HepG2 (cell line): ENCODE measurements around the gene CCNJL. TPM values are rescaled to one million over a fixed set of nuclear protein-coding genes. Genes with fewer than 3 reads are reported as not detected.

Experiments
- DNMT1 ChIP-seq: sonication (generic); formaldehyde crosslinking; IDR thresholded peaks from 2 replicates; pipeline ENCODE4 v1.5.1; 2020; ENCODE audit warnings: mild to moderate bottlenecking, missing genetic modification reagents
- MBD4 ChIP-seq: IDR thresholded peaks from 2 replicates; pipeline ENCODE4 v1.6.1; 2012; ENCODE audit warnings: low read length, inconsistent platforms, borderline replicate concordance
- PAX8 ChIP-seq: sonication (generic); formaldehyde crosslinking; IDR thresholded peaks from 2 replicates; pipeline ENCODE4 v1.8.0; 2022; ENCODE audit warnings: mild to moderate bottlenecking, missing genetic modification reagents, borderline replicate concordance
- RXRA ChIP-seq: sonication (generic); formaldehyde crosslinking; IDR thresholded peaks from 2 replicates; pipeline ENCODE4 v1.5.1; 2020; ENCODE audit warnings: missing genetic modification reagents
- TP53 ChIP-seq: sonication (generic); formaldehyde crosslinking; conservative IDR thresholded peaks from 2 replicates; pipeline ENCODE4 v1.4.0; 2020; ENCODE audit warnings: missing genetic modification reagents
- ZBTB4 ChIP-seq: sonication (generic); formaldehyde crosslinking; IDR thresholded peaks from 2 replicates; pipeline ENCODE4 v1.4.0; 2020; ENCODE audit warnings: missing genetic modification reagents, mild to moderate bottlenecking, borderline replicate concordance
- ZNF30 ChIP-seq: sonication (generic); formaldehyde crosslinking; IDR thresholded peaks from 2 replicates; pipeline ENCODE4 v1.5.0; 2020; ENCODE audit warnings: mild to moderate bottlenecking, missing genetic modification reagents
- ZNF432 ChIP-seq: sonication (generic); formaldehyde crosslinking; IDR thresholded peaks from 2 replicates; pipeline ENCODE4 v1.5.0; 2020; ENCODE audit warnings: missing genetic modification reagents, mild to moderate bottlenecking, borderline replicate concordance
- polyA plus RNA-seq, 8 experiments: library from polyadenylated mRNA; depleted of rRNA in 3 of 8; stranded (reverse) in 7 of 8; unstranded in 1 of 8; fragments of >200 nt; fragmentation: Illumina TruSeq in 4 of 8; extraction: Trizol in 4 of 8; gene quantifications; 2 replicates each; pipeline versions ENCODE4 v1.2.1 to v1.2.3, GENCODE V29; 2011 to 2016; ENCODE audit warnings: low read depth in 4 of 8, missing spikeins in 1 of 8, mixed read lengths in 1 of 8; ENCODE audit not compliant: insufficient read depth in 1 of 8
- total RNA-seq, 5 experiments: library from RNA; depleted of rRNA; stranded (reverse); fragments of >200 nt; fragmentation: Illumina TruSeq; extraction: Trizol; gene quantifications; 2 replicates each; pipeline ENCODE4 v1.2.3, GENCODE V29; 2016; ENCODE audit warnings: low read depth in 1 of 5
- TF ChIP-seq, protein P1 (sequence below): sonication (generic); formaldehyde crosslinking; IDR thresholded peaks from 2 replicates; pipeline ENCODE4 v1.8.1; 2022; ENCODE audit warnings: mild to moderate bottlenecking, missing genetic modification reagents

The CCNJL gene
- total and polyA plus RNA-seq, 2 of the 13 experiments (the other 11 are each of a cell fraction or from before 2014, with no cell fraction given): 1.6 to 4.4 TPM

- TF ChIP-seq, protein P1, sequence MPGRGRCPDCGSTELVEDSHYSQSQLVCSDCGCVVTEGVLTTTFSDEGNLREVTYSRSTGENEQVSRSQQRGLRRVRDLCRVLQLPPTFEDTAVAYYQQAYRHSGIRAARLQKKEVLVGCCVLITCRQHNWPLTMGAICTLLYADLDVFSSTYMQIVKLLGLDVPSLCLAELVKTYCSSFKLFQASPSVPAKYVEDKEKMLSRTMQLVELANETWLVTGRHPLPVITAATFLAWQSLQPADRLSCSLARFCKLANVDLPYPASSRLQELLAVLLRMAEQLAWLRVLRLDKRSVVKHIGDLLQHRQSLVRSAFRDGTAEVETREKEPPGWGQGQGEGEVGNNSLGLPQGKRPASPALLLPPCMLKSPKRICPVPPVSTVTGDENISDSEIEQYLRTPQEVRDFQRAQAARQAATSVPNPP (CRISPR knock-in tag): no peak
- TF ChIP-seq PAX8 (CRISPR knock-in tag) (no peak), ZNF432 (CRISPR knock-in tag) (no peak), TP53 (CRISPR knock-in tag) (no peak), MBD4 (no peak), RXRA (CRISPR knock-in tag) (no peak), DNMT1 (CRISPR knock-in tag) (no peak), ZNF30 (CRISPR knock-in tag) (no peak), ZBTB4 (CRISPR knock-in tag) (no peak)
These were observed 60.8 kb downstream of the CCNJL start (continued) for GRCh38 chr5:160251406-160252155.
